ENCODE results near the gene DGCR8.

DGCR8 gene

DNA sequence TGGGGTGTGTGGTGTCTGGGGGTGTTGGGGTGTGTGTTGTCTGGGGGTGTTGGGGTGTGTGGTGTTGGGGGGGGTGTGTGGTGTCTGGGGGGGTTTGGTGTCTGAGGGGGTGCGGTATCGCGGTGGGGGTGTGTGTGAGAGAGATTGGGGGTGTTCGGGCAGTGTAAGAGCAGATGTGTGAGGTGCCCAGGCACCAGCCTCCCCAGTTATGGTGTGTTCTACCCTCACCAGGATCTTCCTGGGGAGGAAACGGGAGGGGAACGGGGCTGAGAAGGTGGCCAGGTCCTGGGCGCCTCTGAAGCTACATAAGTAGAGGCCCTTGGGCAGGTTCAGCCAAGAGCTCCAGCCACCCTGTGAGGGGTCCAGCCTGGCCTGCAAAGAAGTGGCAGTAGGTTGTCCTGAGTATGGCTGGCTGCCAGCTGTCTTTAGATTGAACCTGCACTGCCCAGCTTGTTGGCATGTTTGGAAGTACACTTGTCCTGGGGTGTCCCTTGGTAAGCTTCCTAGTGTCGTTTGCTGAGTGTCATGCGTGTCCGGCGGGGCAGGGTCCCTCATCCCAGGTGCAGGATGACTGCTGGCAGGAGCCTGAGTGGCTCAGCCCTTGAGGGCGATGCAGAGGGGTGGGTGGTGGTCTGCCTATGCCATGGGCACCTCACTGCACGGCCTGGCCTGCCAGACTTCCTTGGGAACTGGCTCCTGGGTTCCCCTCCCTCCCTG, 43.5 kb downstream of the DGCR8 start:
- Histone ChIP-seq H3K36me3 (ENCODE audit: insufficient read depth, low read length) (peaks cover 19% of the 10 kb centered on the region), H3K4me1 (ENCODE audit: insufficient read depth, low read length) (peaks cover 7% of the 10 kb centered on the region), H3K9me3 (ENCODE audit: control insufficient read depth, insufficient read depth, low read length) (no peaks in the 10 kb centered on the region), H3K9ac (ENCODE audit: low read depth, low read length) (no peak overlapping the region)

GRCh38 chr22:20124083-20124787, 44.2 kb downstream of the DGCR8 start:
- H3K36me3 ChIP-seq (ENCODE audit: insufficient read depth, low read length) = peaks cover 12% of the 10 kb centered on the region
- no peaks in the 10 kb centered on the region for H3K9me3 ChIP-seq (ENCODE audit: control insufficient read depth, insufficient read depth, low read length)
- no peaks in the 10 kb centered on the region for H3K4me1 ChIP-seq (ENCODE audit: insufficient read depth, low read length)
- no peak overlapping the region for H3K9ac ChIP-seq (ENCODE audit: low read depth, low read length)

GRCh38 chr22:20125201-20126174, 45.4 kb downstream of the DGCR8 start:
- Histone ChIP-seq H3K9ac (ENCODE audit: low read depth, low read length) (no peak overlapping the region), H3K4me1 (ENCODE audit: insufficient read depth, low read length) (no peaks in the 10 kb centered on the region), H3K9me3 (ENCODE audit: control insufficient read depth, insufficient read depth, low read length) (no peaks in the 10 kb centered on the region), H3K36me3 (ENCODE audit: insufficient read depth, low read length) (peaks cover 6% of the 10 kb centered on the region)

DNA sequence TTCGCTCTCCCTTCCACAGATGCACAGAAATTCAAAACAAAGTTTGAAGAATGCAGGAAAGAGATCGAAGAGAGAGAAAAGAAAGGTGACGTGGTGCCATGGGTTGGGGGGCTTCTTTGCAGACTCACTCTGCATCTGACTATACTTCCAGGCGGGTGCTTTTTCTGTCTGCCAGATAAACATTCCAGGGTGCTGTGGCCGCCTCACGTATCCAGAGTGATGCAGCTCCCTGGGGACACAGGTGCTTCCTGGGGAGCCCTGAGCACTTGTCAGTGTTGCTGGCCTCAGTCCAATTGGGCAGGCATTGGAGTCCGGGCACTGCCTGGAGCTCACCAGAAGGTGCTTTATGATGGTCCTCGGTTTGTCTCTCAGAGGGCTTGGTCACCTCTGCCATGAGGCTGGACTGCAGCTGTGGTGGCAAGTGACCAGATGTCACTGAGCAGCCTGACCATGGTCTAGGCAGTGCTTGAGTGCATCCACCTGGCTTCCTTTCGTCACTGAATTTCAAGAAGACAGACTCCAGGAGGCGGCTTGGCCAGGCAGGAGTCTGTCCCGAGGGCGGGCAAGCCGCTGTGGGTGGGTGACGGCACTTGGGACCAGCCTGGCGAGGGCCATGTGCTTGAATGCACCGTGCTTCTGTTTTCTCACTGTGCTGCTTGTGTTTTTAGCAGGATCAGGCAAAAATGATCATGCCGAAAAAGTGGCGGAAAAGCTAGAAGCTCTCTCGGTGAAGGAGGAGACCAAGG, 46.4 kb downstream of the DGCR8 start:
- peaks cover 6% of the 10 kb centered on the region for H3K36me3 ChIP-seq (ENCODE audit: insufficient read depth, low read length)
- H3K9me3 ChIP-seq (ENCODE audit: control insufficient read depth, insufficient read depth, low read length) = no peaks in the 10 kb centered on the region
- no peak overlapping the region for H3K9ac ChIP-seq (ENCODE audit: low read depth, low read length)
- no peaks in the 10 kb centered on the region; the same call in 1 of the 2 replicates for H3K4me1 ChIP-seq (ENCODE audit: insufficient read depth, low read length)

GRCh38 chr22:20127318-20127868, 47.4 kb downstream of the DGCR8 start:
- Histone ChIP-seq H3K9me3 (ENCODE audit: control insufficient read depth, insufficient read depth, low read length) (no peaks in the 10 kb centered on the region), H3K4me1 (ENCODE audit: insufficient read depth, low read length) (no peaks in the 10 kb centered on the region; the same call in 1 of the 2 replicates), H3K9ac (ENCODE audit: low read depth, low read length) (no peak overlapping the region), H3K36me3 (ENCODE audit: insufficient read depth, low read length) (no peaks in the 10 kb centered on the region)

- no peak overlapping the region for H3K9ac ChIP-seq (ENCODE audit: low read depth, low read length)
- no peaks in the 10 kb centered on the region for H3K36me3 ChIP-seq (ENCODE audit: insufficient read depth, low read length)
- H3K4me1 ChIP-seq (ENCODE audit: insufficient read depth, low read length) = no peaks in the 10 kb centered on the region; the same call in 1 of the 2 replicates
- H3K9me3 ChIP-seq (ENCODE audit: control insufficient read depth, insufficient read depth, low read length) = no peaks in the 10 kb centered on the region
These were observed 48.0 kb downstream of the DGCR8 start for GRCh38 chr22:20127869-20128618.

DNA sequence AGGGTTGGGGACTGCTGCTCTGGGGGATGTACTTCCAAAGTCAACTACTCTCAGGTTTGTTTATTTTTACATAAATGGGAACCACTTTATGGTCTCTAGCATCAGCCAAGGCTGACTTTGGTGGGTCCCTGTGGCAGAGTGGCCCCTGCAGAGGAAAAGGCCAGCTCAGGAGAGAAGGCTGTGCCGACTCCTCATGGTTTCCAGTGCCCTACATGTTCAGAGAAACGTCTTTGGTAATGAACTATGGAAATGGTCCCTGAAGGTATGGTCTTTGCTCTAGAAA, 48.5 kb downstream of the DGCR8 start:
- H3K36me3 ChIP-seq (ENCODE audit: insufficient read depth, low read length) = no peaks in the 10 kb centered on the region
- no peak overlapping the region for H3K9ac ChIP-seq (ENCODE audit: low read depth, low read length)
- H3K4me1 ChIP-seq (ENCODE audit: insufficient read depth, low read length) = no peaks in the 10 kb centered on the region; the same call in 1 of the 2 replicates
- H3K9me3 ChIP-seq (ENCODE audit: control insufficient read depth, insufficient read depth, low read length) = no peaks in the 10 kb centered on the region

- Histone ChIP-seq H3K4me1 (ENCODE audit: insufficient read depth, low read length) (no peaks in the 10 kb centered on the region; the same call in 1 of the 2 replicates), H3K36me3 (ENCODE audit: insufficient read depth, low read length) (no peaks in the 10 kb centered on the region), H3K9ac (ENCODE audit: low read depth, low read length) (no peak overlapping the region), H3K9me3 (ENCODE audit: control insufficient read depth, insufficient read depth, low read length) (no peaks in the 10 kb centered on the region)
These were observed 49.1 kb downstream of the DGCR8 start for GRCh38 chr22:20128902-20129746.

GRCh38 chr22:20129747-20130014, 49.6 kb downstream of the DGCR8 start:
- no peaks in the 10 kb centered on the region for H3K9me3 ChIP-seq (ENCODE audit: control insufficient read depth, insufficient read depth, low read length)
- no peaks in the 10 kb centered on the region for H3K36me3 ChIP-seq (ENCODE audit: insufficient read depth, low read length)
- no peaks in the 10 kb centered on the region; the same call in 1 of the 2 replicates for H3K4me1 ChIP-seq (ENCODE audit: insufficient read depth, low read length)
- no peak overlapping the region for H3K9ac ChIP-seq (ENCODE audit: low read depth, low read length)

DNA sequence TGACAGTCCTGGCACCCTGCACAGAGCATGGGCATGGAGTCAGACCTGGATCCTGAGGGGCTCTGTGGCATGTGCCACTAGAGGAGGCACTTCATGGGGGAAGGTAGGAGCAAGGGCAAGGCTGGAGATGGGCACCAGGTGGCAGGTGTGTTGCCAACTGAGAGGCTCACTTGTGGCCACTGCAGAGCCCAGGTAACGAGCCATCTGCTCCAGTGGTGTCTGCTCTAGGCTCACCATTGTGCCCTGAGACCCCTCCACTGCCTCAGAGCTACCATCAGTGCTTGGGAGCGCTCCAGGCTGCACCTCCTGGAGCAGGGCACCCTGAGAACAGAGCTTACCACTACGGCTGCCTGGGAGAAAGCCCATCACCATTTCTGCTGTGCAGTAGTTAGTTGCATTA, 50.3 kb downstream of the DGCR8 start:
- Histone ChIP-seq H3K36me3 (ENCODE audit: insufficient read depth, low read length) (no peaks in the 10 kb centered on the region), H3K9ac (ENCODE audit: low read depth, low read length) (no peak overlapping the region)

GRCh38 chr22:20130731-20131596, 50.9 kb downstream of the DGCR8 start:
- peak overlapping the region; percentile 85 for H3K9ac ChIP-seq (ENCODE audit: low read depth, low read length)
- H3K9me3 ChIP-seq (ENCODE audit: control insufficient read depth, insufficient read depth, low read length) = no peaks in the 10 kb centered on the region
- H3K4me1 ChIP-seq (ENCODE audit: insufficient read depth, low read length) = no peaks in the 10 kb centered on the region; the same call in 1 of the 2 replicates
- no peaks in the 10 kb centered on the region for H3K36me3 ChIP-seq (ENCODE audit: insufficient read depth, low read length)

More for the DNA sequence above, 50.3 kb downstream of the DGCR8 start:
- Histone ChIP-seq H3K9me3 (ENCODE audit: control insufficient read depth, insufficient read depth, low read length) (no peaks in the 10 kb centered on the region), H3K4me1 (ENCODE audit: insufficient read depth, low read length) (no peaks in the 10 kb centered on the region; the same call in 1 of the 2 replicates)

DNA sequence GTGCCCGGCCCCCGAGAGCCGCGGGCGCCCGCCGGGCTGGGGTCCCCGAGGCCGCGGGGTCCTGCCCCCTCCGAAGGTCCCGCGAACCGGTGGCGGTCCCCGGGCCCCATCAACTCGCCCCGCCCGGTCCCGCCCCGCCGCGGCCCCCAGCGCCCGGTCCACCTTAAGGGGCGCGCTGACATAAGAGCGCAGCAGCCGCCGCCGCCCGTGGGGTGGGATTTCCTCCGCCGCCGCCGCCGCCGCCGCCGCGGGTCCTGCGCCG, 51.5 kb downstream of the DGCR8 start, which contains the start of gene ZDHHC8:
ZDHHC8 (plus strand) TSS at position 208 of the 262 bp plus-strand sequence. CDS start 144 bp downstream, outside the sequence.
- H3K36me3 ChIP-seq (ENCODE audit: insufficient read depth, low read length) = no peaks in the 10 kb centered on the region
- H3K4me1 ChIP-seq (ENCODE audit: insufficient read depth, low read length) = no peaks in the 10 kb centered on the region; the same call in 1 of the 2 replicates
- no peaks in the 10 kb centered on the region for H3K9me3 ChIP-seq (ENCODE audit: control insufficient read depth, insufficient read depth, low read length)
- H3K9ac ChIP-seq (ENCODE audit: low read depth, low read length) = peak within 1 kb of the TSS; percentile 85

Measured in ES-I3 (cell line).